ENCODE results near the gene CTIF.

The CTIF gene

DNA sequence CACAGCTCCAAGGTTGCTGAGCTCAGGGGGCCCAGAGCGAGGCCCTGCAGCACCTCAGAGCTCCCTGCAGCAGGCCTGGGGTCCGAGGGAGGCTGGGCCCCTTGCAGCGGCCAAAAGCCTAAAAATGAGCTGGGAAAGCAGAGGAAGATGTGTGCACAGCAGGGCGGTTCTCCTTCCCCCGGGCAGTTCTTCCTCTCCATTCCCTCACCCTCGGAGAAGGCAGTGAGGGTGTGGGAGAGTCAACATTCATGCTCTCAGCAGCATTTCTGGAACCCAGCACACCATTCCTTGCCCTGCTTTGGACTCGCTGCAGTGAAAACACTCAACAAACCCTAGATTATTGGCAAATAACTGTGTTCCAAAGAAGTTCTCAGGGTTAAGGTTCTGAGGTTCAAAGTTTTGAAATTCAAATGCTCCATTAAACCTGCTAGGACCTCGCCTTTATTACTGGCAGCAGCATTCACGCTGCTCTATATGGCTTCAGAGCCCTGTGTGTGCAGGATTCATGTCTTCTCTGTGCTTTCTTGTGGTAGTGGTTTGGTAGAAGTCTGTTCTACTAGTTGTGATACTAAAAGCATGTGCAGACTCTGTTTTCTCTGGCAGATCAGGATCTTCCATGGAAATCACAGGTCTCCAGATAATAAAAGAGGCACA is 79.1 kb downstream of the CTIF start:
- no peak for DNase-seq (ENCODE audit: low read depth in 1 of 2, low spot score in 1 of 2)

DNA sequence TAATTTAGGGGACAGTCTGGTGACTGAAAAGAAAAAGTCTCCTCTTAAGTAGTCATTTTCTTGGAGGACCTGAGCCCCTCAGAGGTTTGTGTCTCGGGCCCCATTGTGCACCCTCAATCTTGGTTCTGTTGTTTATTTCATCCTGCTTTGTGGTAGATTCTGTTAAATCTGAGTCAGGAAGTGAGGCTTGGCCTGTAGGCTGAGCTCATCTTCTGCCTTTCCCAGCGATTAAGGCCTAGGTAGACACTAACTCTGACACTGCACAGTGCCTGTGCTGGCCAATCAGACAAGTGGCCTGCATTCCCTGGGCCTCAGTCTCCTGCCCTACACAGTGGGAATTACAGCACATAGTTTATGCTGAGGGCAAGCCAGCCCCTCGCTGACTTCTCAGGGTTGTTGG is 80.2 kb downstream of the CTIF start:
- no peak for DNase-seq (ENCODE audit: low read depth in 1 of 2, low spot score in 1 of 2)

DNA sequence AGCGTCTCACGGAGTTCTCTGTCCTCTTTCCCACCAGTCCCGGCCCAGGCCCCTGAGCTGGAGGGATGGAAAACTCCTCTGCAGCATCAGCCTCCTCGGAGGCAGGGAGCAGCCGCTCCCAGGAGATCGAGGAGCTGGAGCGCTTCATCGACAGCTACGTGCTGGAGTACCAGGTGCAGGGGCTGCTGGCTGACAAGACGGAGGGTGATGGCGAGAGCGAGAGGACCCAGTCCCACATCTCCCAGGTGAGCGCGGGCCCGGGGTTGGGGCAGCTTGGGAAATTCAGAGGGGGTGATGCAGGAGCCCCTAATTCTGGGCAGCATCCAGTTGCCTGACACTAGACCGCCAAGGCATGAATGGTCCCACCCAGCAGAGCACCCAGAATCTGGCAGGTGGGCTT is 80.7 kb downstream of the CTIF start:
- DNase-seq (ENCODE audit: low read depth in 1 of 2, low spot score in 1 of 2): no peak

GRCh38 chr18:48620071-48620470 is 81.2 kb downstream of the CTIF start:
- no peak for DNase-seq (ENCODE audit: low read depth in 1 of 2, low spot score in 1 of 2)

DNA sequence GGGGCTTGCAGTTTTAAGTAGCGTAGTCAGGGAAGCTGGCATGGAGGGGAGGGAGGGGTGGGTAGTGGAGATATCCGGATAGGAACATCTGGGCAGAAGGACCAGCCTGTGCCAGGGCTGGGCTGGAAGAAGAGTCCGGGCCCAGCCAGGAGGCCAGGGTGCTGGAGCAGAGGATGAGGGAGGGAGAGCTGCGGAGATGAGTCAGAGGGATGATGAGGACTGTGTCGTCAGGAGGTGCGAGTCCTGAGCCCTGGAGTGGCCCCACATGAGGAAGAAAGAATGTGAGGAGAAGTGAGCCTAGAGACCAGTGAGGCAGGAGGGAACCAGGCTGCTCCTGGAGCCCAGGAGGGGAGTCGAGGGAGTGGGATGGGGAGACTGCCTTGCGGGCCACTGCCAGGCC is 82.4 kb downstream of the CTIF start:
- no peak for DNase-seq (ENCODE audit: low read depth in 1 of 2, low spot score in 1 of 2)

DNA sequence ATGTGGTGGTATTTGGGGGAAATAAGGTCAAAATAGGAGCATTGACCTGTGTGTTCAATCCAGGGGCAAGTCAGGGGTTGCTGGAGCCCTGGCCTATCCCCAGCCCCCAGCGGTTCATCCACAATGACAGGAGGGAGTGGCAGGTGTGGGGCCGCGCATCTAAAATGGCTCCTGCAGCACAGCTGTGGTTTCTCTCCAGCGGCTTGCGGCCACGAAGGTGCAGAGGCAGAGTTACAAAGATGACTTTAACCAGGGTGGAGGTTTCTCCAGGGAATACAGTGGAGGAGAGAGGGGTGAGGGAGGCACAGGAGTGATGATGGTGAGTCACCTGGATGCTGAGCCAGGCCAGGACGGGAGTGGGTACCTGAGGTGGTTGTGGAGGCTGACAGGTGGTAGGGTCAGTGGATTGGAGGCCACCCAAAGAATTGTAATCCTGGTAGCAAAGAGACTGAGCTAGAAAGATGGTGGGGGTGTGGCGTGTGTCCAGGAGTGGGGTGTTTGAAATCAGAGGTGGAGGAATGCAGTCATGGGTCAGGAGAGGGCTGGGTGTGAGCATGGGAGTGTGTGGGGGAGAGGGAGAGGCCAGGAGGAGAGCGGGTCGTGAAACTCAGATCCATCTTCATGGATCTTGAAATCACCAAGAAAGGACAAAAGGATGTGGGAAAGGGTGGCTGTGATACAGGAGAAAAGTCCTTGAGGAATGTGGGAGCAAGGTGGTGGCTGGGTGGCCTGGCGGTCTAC is 83.2 kb downstream of the CTIF start:
- no peak for DNase-seq (ENCODE audit: low read depth in 1 of 2, low spot score in 1 of 2)

- no peak for DNase-seq (ENCODE audit: low read depth in 1 of 2, low spot score in 1 of 2)
Measured at GRCh38 chr18:48622911-48623431, 84.1 kb downstream of the CTIF start.

DNA sequence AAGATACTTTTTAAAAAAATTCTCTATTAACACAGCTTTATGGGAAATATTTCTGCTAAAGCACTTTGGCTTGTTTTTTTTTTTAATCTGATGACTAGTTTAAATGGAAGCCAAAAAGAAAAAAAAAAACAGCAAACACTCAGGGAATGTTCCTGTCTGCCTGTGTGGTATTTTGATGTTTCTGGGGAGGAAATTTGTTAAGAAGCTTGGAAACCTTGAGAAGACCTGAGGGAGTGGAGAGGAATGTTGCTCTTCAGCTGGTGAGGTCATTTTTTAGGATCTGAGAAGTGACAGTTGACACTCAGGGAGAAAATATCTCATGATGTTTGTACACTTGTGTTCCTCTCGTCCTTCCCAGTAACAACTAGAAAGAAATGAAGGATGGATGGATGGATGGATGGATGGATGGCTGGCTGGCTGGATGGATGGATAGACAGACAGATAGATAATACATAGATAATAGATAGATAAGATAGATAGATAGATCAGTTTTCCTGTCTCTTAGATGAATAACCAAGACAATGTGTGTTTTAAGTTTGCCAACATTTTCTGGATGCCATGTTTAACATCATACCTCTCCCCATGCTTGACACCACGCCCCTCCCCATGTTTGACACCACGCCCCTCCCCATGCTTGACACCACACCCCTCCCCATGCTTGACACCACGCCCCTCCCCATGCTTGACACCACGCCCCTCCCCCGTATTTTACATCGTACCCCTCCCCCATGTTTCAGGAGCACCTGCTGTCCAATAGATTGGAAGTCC is 84.8 kb downstream of the CTIF start:
- DNase-seq (ENCODE audit: low read depth in 1 of 2, low spot score in 1 of 2): no peak

DNA sequence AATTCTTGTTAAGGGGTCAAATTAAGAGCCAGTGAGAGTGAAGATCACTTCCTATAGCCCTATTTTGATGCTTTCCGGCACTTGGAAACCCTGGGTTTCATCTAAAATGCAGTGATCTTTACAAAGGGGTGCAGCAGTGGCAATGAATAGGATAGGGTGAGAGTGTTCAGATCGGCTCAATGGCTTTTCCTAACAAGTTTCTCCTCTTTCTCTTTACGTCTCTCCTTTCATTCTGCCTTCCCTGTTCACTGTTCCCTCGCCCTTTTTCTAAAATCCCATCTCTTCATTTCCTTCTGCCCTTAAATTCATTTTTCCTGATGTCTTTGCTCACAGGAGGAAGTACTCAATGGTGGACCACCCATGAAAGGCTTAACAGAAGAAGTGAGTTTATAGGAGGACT is 86.0 kb downstream of the CTIF start:
- no peak for DNase-seq (ENCODE audit: low read depth in 1 of 2, low spot score in 1 of 2)

DNA sequence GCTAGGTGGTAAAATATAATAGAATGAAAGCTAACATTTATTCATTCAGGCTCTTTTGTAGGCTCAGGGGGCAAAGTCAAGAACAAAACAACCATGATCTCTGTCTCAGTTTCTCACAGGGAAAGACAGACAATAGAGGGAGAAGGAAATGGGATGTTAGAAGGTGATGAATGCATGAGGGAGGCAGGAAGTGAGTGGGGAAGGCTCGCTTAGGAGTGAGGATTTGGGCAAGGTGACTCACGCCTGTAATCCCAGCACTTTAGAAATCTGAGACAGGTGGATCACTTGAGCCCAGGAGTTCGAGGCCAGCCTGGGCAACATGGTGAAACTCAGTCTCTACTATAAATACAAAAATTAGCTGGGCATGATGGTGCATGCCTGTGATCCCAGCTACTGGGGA is 88.4 kb downstream of the CTIF start:
- DNase-seq (ENCODE audit: low read depth in 1 of 2, low spot score in 1 of 2): no peak

- DNase-seq (ENCODE audit: low read depth in 1 of 2, low spot score in 1 of 2): no peak
Measured at GRCh38 chr18:48629730-48630324, 91.0 kb downstream of the CTIF start.

GRCh38 chr18:48631851-48632250 is 93.0 kb downstream of the CTIF start:
- DNase-seq (ENCODE audit: low read depth in 1 of 2, low spot score in 1 of 2): no peak

- DNase-seq (ENCODE audit: low read depth in 1 of 2, low spot score in 1 of 2): no peak
Measured at GRCh38 chr18:48632676-48633257, 93.9 kb downstream of the CTIF start.

DNA sequence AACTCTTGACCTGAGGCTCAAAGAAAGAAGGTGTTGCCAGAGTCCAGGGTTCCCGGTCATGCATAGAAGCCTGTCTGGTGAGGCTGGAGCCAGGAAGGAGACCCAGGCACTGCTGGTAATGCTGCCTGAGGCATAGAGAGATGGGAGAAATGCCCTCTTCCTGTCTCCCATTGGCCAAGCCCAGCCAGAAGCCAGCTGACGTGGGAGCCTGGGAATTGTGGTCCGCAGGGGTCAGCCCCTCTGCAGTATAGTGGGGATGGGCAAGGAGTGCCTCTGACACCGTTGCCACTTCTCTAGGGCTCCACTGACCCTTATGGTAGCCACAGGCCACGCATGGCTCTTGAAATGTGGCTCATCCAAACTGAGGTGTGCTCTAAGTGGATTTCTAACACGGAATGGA is 95.7 kb downstream of the CTIF start:
- no peak for DNase-seq (ENCODE audit: low read depth in 1 of 2, low spot score in 1 of 2)

DNA sequence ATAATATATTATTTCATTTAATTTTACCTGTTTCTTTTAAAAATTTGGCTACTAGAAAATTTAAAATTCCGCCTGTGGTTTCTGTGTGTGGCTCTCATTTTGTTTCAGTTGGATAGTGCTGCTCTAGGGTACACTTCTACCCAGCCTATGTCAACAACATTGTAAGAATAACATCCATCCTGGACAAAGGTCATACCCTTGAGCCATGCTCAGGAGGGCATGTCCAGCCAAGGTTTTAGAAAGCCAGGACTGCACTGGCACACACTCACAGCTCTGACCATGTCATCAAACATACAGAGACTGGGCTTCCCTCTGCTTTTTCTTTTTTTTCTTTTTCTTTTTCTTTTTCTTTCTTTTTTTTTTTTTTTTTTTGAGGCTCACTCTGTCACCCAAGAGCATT is 96.1 kb downstream of the CTIF start:
- no peak for DNase-seq (ENCODE audit: low read depth in 1 of 2, low spot score in 1 of 2)

DNA sequence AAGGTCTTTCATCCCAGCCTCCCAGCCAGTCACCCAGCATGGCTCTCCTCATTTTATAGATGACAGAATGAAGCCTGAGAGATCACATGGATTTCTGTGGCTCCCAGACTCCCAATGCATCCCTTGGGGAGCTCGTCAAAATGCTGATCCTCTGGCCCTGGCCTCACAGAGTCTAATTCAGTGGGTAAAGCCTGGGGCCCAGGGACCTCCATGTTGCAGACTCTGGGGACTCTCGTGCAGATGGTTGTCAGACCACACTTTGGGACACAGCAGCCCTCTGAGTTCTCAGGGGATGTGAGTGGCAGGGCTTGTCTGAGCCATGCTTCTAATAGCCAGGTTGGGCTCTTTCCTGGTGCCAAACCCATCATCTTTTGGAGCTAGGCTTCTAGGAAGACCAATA is 97.0 kb downstream of the CTIF start:
- no peak for DNase-seq (ENCODE audit: low read depth in 1 of 2, low spot score in 1 of 2)

DNA sequence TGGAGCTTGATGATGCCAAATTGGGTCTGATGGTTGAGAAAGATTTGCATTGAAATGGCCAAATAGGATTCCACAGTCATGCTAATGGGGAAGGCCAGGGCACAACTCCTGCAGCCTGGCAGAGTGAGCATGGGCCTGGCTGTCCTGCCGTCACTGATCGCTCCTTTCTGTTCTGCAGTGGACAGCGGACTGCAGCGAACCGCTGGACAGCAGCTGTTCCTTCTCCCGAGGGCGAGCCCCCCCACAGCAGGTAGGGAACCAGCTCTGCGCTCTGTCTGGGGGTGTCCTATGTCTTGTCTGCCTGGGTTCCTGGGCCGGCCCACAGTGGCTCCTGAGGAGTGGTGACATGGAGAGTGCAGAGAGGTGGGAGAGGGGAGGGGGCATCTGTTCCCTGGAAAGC is 97.6 kb downstream of the CTIF start:
- no peak for DNase-seq (ENCODE audit: low read depth in 1 of 2, low spot score in 1 of 2)

GRCh38 chr18:48637081-48637990 is 98.5 kb downstream of the CTIF start:
- DNase-seq (ENCODE audit: low read depth in 1 of 2, low spot score in 1 of 2): no peak

DNA sequence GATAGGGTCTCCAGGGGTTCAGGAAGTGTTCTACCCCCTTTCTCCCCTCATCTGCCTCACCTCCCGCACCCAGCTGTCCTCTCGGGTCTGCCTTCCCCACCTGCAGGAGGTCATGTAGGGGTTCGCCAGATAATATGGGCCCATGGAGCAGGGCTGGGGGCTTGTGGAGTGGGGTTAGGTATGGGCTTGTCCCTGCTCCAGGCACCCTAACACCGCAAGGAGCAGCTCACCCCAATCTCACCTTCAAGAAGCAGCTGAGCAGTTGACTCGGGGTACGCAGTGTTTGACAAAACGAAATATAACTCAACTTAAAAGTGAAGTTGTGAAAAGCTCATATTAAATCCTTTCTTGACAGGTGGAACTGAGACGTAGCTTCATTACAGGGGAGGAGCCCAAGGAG is 99.6 kb downstream of the CTIF start:
- DNase-seq (ENCODE audit: low read depth in 1 of 2, low spot score in 1 of 2): no peak
